Transverse colon (tissue), 4 donors: Measurements from ENCODE around the gene LMX1B.

Source experiments
- EP300 ChIP-seq: sonication (generic); formaldehyde crosslinking; IDR thresholded peaks from one replicate; pipeline ENCODE4 v1.6.1; 2017; ENCODE audit warnings: antibody characterized with exemption, low read depth
- POLR2A ChIP-seq: fragments of 450-650 bp; IDR thresholded peaks from one replicate; pipeline ENCODE4 v1.6.1; 2016; ENCODE audit warnings: antibody characterized with exemption, mild to moderate bottlenecking, moderate library complexity
- POLR2AphosphoS5 ChIP-seq, 3 donors: sonication (generic); formaldehyde crosslinking; IDR thresholded peaks; one replicate each; pipeline ENCODE4 v1.6.1; 2016; ENCODE audit warnings: antibody characterized with exemption in 3 of 3
- TF ChIP-seq, protein P1 (sequence below), 5 experiments: fragments of 200-600 bp in 3 of 5; fragments of 450-650 bp in 2 of 5; sonication (generic) in 3 of 5; IDR thresholded peaks; 1 replicate in 2 of 5; 2 replicates in 3 of 5; pipeline ENCODE4 v1.5.1; 2016 to 2017; ENCODE audit warnings: antibody characterized with exemption in 5 of 5, inconsistent platforms in 3 of 5, mild to moderate bottlenecking in 2 of 5, moderate library complexity in 1 of 5

- TF ChIP-seq, protein P1, sequence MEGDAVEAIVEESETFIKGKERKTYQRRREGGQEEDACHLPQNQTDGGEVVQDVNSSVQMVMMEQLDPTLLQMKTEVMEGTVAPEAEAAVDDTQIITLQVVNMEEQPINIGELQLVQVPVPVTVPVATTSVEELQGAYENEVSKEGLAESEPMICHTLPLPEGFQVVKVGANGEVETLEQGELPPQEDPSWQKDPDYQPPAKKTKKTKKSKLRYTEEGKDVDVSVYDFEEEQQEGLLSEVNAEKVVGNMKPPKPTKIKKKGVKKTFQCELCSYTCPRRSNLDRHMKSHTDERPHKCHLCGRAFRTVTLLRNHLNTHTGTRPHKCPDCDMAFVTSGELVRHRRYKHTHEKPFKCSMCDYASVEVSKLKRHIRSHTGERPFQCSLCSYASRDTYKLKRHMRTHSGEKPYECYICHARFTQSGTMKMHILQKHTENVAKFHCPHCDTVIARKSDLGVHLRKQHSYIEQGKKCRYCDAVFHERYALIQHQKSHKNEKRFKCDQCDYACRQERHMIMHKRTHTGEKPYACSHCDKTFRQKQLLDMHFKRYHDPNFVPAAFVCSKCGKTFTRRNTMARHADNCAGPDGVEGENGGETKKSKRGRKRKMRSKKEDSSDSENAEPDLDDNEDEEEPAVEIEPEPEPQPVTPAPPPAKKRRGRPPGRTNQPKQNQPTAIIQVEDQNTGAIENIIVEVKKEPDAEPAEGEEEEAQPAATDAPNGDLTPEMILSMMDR (IDR thresholded peaks at IDR 0.05): no peak
- TF ChIP-seq POLR2A (no peak), EP300 (no peak), POLR2AphosphoS5 (IDR thresholded peaks at IDR 0.05) (no peak)
Observed at GRCh38 chr9:126628146-126628545, 14.4 kb downstream of the LMX1B start.
